ENCODE results near the gene DHRS13. TPM values are rescaled to one million over a fixed set of nuclear protein-coding genes. Genes with fewer than 3 reads are reported as not detected.
A peak's percentile ranks its signal among the peaks of the same experiment; 100 is the strongest.

DHRS13 gene
- total RNA-seq, 1 experiment from 2014 or later, result 28.5 TPM

DNA sequence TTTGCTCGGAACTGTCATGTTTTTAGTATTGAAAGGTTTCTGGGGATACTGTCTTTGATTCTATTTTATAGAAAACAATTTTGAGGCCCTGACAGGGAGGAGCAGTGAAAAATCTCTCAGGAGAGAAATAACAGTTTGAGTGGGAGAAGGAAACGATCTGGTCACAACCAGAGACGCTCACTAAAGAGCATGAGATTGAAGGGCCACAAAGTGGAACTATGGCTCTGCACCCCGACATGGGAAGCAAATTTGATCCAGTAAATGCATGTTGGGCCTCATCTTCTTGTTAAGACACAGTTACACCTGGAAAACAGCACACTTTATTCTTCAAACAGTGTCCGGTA, 47.6 kb downstream of the DHRS13 start:
- H3K27ac Mint-ChIP-seq, result peak overlapping the region; percentile 38
- no peaks in the 10 kb centered on the region for H3K9me3 Mint-ChIP-seq
- H3K4me3 Mint-ChIP-seq, result peak overlapping the region; percentile 97
- no peak for ATAC-seq
- POLR2A ChIA-PET, result interaction anchor here (0.6 to 0.9 kb wide), 2 partner anchors 110 to 136 kb away, joined by 3 to 5 read pairs; partner anchors contain the start of gene RPL23A
- no peaks in the 10 kb centered on the region for H3K27me3 Mint-ChIP-seq (ENCODE audit: low read depth)
- H3K36me3 Mint-ChIP-seq, result peaks cover 31% of the 10 kb centered on the region
- CTCF ChIA-PET, result interaction anchor here (1.5 to 2.3 kb wide), 2 partner anchors 92 to 128 kb away, joined by 5 to 10 read pairs; partner anchors contain the start of gene TLCD1
- DNase-seq (ENCODE audit: low spot score), result no peak
- TF ChIP-seq ZBTB21 (CRISPR knock-in tag; IDR thresholded peaks at IDR 0.05; ENCODE audit: borderline replicate concordance), result no peak
- TF ChIP-seq, protein P1, sequence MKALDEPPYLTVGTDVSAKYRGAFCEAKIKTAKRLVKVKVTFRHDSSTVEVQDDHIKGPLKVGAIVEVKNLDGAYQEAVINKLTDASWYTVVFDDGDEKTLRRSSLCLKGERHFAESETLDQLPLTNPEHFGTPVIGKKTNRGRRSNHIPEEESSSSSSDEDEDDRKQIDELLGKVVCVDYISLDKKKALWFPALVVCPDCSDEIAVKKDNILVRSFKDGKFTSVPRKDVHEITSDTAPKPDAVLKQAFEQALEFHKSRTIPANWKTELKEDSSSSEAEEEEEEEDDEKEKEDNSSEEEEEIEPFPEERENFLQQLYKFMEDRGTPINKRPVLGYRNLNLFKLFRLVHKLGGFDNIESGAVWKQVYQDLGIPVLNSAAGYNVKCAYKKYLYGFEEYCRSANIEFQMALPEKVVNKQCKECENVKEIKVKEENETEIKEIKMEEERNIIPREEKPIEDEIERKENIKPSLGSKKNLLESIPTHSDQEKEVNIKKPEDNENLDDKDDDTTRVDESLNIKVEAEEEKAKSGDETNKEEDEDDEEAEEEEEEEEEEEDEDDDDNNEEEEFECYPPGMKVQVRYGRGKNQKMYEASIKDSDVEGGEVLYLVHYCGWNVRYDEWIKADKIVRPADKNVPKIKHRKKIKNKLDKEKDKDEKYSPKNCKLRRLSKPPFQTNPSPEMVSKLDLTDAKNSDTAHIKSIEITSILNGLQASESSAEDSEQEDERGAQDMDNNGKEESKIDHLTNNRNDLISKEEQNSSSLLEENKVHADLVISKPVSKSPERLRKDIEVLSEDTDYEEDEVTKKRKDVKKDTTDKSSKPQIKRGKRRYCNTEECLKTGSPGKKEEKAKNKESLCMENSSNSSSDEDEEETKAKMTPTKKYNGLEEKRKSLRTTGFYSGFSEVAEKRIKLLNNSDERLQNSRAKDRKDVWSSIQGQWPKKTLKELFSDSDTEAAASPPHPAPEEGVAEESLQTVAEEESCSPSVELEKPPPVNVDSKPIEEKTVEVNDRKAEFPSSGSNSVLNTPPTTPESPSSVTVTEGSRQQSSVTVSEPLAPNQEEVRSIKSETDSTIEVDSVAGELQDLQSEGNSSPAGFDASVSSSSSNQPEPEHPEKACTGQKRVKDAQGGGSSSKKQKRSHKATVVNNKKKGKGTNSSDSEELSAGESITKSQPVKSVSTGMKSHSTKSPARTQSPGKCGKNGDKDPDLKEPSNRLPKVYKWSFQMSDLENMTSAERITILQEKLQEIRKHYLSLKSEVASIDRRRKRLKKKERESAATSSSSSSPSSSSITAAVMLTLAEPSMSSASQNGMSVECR (CRISPR knock-in tag; IDR thresholded peaks at IDR 0.05; ENCODE audit: borderline replicate concordance), result no peak
- H3K4me1 Mint-ChIP-seq, result peaks cover 7% of the 10 kb centered on the region

DNA sequence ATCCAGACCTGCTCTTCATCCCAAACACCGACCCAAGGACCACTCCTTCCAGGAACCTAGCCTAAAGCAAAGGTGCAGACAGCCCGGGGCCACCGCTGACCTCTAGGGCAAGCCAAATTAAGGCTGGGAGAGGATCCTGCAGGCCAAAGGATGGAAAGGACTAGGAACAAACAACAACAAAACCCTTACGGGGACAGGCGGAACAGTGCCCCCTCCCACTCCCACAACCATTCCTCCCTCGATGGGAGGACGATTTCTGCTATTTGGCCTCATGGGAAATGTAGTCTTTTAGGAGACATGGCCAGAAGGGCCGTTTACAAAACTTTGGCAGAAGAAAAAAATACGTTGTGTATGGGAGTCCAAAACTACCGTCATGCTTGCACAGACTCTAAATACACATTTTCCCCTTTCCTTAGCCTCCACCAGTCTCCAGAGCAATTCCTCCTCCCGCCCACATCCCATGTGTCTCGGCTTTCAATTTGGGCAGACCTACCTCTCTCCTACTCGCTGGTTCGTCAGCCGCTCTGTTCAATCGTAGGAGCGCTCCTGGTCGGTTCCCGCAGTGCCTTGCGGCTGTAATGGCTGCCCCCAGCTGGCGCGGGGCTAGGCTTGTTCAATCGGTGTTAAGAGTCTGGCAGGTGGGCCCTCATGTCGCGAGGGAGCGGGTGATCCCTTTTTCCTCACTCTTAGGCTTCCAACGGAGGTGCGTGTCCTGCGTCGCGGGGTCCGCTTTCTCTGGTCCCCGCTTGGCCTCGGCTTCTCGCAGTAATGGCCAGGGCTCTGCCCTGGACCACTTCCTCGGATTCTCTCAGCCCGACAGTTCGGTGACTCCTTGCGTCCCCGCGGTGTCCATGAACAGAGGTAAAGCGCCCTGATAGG, 48.2 kb downstream of the DHRS13 start, which contains the start of gene ERAL1:
ERAL1 (plus strand) TSS at position 560 of the 879 bp plus-strand sequence; CDS start at position 579, 19 bp downstream.
- DNase-seq (ENCODE audit: low spot score) (peak; percentile 87), ATAC-seq (peak; percentile 98)
- H3K9me3 Mint-ChIP-seq, result no peaks in the 10 kb centered on the region
- ChIA-PET CTCF (interaction anchor here (0.7 to 2.3 kb wide), 4 partner anchors 9 to 128 kb away, joined by 5 to 10 read pairs (median 7); partner anchors contain the start of gene TLCD1), POLR2A (interaction anchor here (0.6 to 0.7 kb wide), 2 partner anchors 110 to 215 kb away, joined by 4 to 5 read pairs; no protein-coding TSS in a partner anchor)
- H3K36me3 Mint-ChIP-seq, result peaks cover 29% of the 10 kb centered on the region
- peak within 1 kb of the TSS; percentile 97 for H3K4me3 Mint-ChIP-seq
- H3K4me1 Mint-ChIP-seq, result peaks cover 7% of the 10 kb centered on the region
- no peaks in the 10 kb centered on the region for H3K27me3 Mint-ChIP-seq (ENCODE audit: low read depth)
- H3K27ac Mint-ChIP-seq, result peak within 1 kb of the TSS; percentile 38
- TF ChIP-seq NR1H2 (CRISPR knock-in tag; IDR thresholded peaks at IDR 0.05) (no peak), SOX15 (CRISPR knock-in tag; IDR thresholded peaks at IDR 0.05) (no peak), ZBTB21 (CRISPR knock-in tag; IDR thresholded peaks at IDR 0.05; ENCODE audit: borderline replicate concordance) (no peak), CREB1 (CRISPR knock-in tag; IDR thresholded peaks at IDR 0.05) (no peak), HMGA2 (CRISPR knock-in tag; IDR thresholded peaks at IDR 0.05) (no peak), SP1 (CRISPR knock-in tag; conservative IDR thresholded peaks at IDR 0.05) (peak; percentile 79), JAZF1 (CRISPR knock-in tag; IDR thresholded peaks at IDR 0.05) (no peak), JUN (CRISPR knock-in tag; IDR thresholded peaks at IDR 0.05) (no peak), CTCF (IDR thresholded peaks at IDR 0.05) (no peak), FOXK1 (CRISPR knock-in tag; IDR thresholded peaks at IDR 0.05) (peak; percentile 50; the same call in 1 of the 2 replicates), MXD4 (CRISPR knock-in tag; IDR thresholded peaks at IDR 0.05; ENCODE audit: borderline replicate concordance) (no peak), IRF2 (CRISPR knock-in tag; IDR thresholded peaks at IDR 0.05; ENCODE audit: borderline replicate concordance, low read depth) (no peak)
- TF ChIP-seq, protein P2, sequence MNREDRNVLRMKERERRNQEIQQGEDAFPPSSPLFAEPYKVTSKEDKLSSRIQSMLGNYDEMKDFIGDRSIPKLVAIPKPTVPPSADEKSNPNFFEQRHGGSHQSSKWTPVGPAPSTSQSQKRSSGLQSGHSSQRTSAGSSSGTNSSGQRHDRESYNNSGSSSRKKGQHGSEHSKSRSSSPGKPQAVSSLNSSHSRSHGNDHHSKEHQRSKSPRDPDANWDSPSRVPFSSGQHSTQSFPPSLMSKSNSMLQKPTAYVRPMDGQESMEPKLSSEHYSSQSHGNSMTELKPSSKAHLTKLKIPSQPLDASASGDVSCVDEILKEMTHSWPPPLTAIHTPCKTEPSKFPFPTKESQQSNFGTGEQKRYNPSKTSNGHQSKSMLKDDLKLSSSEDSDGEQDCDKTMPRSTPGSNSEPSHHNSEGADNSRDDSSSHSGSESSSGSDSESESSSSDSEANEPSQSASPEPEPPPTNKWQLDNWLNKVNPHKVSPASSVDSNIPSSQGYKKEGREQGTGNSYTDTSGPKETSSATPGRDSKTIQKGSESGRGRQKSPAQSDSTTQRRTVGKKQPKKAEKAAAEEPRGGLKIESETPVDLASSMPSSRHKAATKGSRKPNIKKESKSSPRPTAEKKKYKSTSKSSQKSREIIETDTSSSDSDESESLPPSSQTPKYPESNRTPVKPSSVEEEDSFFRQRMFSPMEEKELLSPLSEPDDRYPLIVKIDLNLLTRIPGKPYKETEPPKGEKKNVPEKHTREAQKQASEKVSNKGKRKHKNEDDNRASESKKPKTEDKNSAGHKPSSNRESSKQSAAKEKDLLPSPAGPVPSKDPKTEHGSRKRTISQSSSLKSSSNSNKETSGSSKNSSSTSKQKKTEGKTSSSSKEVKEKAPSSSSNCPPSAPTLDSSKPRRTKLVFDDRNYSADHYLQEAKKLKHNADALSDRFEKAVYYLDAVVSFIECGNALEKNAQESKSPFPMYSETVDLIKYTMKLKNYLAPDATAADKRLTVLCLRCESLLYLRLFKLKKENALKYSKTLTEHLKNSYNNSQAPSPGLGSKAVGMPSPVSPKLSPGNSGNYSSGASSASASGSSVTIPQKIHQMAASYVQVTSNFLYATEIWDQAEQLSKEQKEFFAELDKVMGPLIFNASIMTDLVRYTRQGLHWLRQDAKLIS (CRISPR knock-in tag; IDR thresholded peaks at IDR 0.05; ENCODE audit: borderline replicate concordance), result no peak
- TF ChIP-seq, protein P3, sequence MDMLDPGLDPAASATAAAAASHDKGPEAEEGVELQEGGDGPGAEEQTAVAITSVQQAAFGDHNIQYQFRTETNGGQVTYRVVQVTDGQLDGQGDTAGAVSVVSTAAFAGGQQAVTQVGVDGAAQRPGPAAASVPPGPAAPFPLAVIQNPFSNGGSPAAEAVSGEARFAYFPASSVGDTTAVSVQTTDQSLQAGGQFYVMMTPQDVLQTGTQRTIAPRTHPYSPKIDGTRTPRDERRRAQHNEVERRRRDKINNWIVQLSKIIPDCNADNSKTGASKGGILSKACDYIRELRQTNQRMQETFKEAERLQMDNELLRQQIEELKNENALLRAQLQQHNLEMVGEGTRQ (CRISPR knock-in tag; IDR thresholded peaks at IDR 0.05), result no peak
- TF ChIP-seq, protein P4, sequence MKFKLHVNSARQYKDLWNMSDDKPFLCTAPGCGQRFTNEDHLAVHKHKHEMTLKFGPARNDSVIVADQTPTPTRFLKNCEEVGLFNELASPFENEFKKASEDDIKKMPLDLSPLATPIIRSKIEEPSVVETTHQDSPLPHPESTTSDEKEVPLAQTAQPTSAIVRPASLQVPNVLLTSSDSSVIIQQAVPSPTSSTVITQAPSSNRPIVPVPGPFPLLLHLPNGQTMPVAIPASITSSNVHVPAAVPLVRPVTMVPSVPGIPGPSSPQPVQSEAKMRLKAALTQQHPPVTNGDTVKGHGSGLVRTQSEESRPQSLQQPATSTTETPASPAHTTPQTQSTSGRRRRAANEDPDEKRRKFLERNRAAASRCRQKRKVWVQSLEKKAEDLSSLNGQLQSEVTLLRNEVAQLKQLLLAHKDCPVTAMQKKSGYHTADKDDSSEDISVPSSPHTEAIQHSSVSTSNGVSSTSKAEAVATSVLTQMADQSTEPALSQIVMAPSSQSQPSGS (CRISPR knock-in tag; IDR thresholded peaks at IDR 0.05; ENCODE audit: borderline replicate concordance, low read depth), result no peak
- TF ChIP-seq, protein P5, sequence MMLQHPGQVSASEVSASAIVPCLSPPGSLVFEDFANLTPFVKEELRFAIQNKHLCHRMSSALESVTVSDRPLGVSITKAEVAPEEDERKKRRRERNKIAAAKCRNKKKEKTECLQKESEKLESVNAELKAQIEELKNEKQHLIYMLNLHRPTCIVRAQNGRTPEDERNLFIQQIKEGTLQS (CRISPR knock-in tag; conservative IDR thresholded peaks at IDR 0.05), result no peak
- TF ChIP-seq, protein P6, sequence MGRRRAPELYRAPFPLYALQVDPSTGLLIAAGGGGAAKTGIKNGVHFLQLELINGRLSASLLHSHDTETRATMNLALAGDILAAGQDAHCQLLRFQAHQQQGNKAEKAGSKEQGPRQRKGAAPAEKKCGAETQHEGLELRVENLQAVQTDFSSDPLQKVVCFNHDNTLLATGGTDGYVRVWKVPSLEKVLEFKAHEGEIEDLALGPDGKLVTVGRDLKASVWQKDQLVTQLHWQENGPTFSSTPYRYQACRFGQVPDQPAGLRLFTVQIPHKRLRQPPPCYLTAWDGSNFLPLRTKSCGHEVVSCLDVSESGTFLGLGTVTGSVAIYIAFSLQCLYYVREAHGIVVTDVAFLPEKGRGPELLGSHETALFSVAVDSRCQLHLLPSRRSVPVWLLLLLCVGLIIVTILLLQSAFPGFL (CRISPR knock-in tag; IDR thresholded peaks at IDR 0.05; ENCODE audit: borderline replicate concordance), result no peak
